SK-N-SH treated with all-trans-retinoic acid at 6 μM for 48 hours (cell line): ENCODE measurements around the gene AP5Z1.
"Not testable (repeated sequence)": the region's sequence is repeated elsewhere in the genome, so short reads cannot be mapped to it uniquely, and the experiment has no call there.

Experiments
- ATAC-seq: fragments of 200-7000 bp; cut with Tn5 transposase; 3 replicates; pipeline ENCODE4 v1.9.1; 2020; ENCODE audit warnings: mild to moderate bottlenecking, moderate library complexity
- ARNTL ChIP-seq: fragments of 450-650 bp; formaldehyde crosslinking; IDR thresholded peaks from 2 replicates; pipeline ENCODE4 v1.5.0; 2020; ENCODE audit warnings: low read depth, mild to moderate bottlenecking, moderate library complexity, borderline replicate concordance
- BACH2 ChIP-seq: fragments of 250-450 bp; sonication (Bioruptor Pico); IDR thresholded peaks from 2 replicates; pipeline ENCODE4 v1.9.0; 2021; ENCODE audit warnings: mild to moderate bottlenecking, borderline replicate concordance
- CSDC2 ChIP-seq: fragments of 250-450 bp; sonication (Bioruptor Pico); IDR thresholded peaks from 2 replicates; pipeline ENCODE4 v1.5.0; 2020; ENCODE audit warnings: mild to moderate bottlenecking, moderate library complexity
- CSRNP3 ChIP-seq: fragments of 250-450 bp; sonication (Bioruptor Pico); IDR thresholded peaks from 2 replicates; pipeline ENCODE4 v1.5.1; 2021; ENCODE audit warnings: mild to moderate bottlenecking, moderate library complexity
- ESRRG ChIP-seq: fragments of 250-450 bp; sonication (Bioruptor Pico); IDR thresholded peaks from 2 replicates; pipeline ENCODE4 v1.6.1; 2021; ENCODE audit warnings: mild to moderate bottlenecking
- ISL1 ChIP-seq: fragments of 250-450 bp; sonication (Bioruptor Pico); IDR thresholded peaks from 2 replicates; pipeline ENCODE4 v2.1.2; 2022; ENCODE audit warnings: mild to moderate bottlenecking, moderate library complexity
- OSR1 ChIP-seq: fragments of 250-450 bp; sonication (Bioruptor Pico); IDR thresholded peaks from 2 replicates; pipeline ENCODE4 v1.8.0; 2022; ENCODE audit warnings: moderate library complexity, mild to moderate bottlenecking, inconsistent platforms
- POU6F1 ChIP-seq: fragments of 250-450 bp; sonication (Bioruptor Pico); IDR thresholded peaks from 2 replicates; pipeline ENCODE4 v1.8.0; 2021; ENCODE audit warnings: low read depth, mild to moderate bottlenecking, moderate library complexity, borderline replicate concordance
- RARB ChIP-seq: fragments of 250-450 bp; sonication (Bioruptor Pico); IDR thresholded peaks from 2 replicates; pipeline ENCODE4 v1.8.0; 2021; ENCODE audit warnings: mild to moderate bottlenecking, moderate library complexity
- SNAI2 ChIP-seq: fragments of 250-450 bp; sonication (Bioruptor Pico); IDR thresholded peaks from 2 replicates; pipeline ENCODE4 v1.5.0; 2020; ENCODE audit warnings: mild to moderate bottlenecking, moderate library complexity
- TCF4 ChIP-seq: fragments of 250-450 bp; sonication (Bioruptor Pico); IDR thresholded peaks from 2 replicates; pipeline ENCODE4 v1.8.0; 2021; ENCODE audit warnings: mild to moderate bottlenecking, moderate library complexity, borderline replicate concordance
- TOX ChIP-seq: fragments of 250-450 bp; sonication (Bioruptor Pico); IDR thresholded peaks from 2 replicates; pipeline ENCODE4 v1.8.0; 2021; ENCODE audit warnings: mild to moderate bottlenecking, moderate library complexity, borderline replicate concordance
- ZC3H10 ChIP-seq: fragments of 250-450 bp; sonication (Bioruptor Pico); IDR thresholded peaks from 2 replicates; pipeline ENCODE4 v1.5.1; 2021; ENCODE audit warnings: mild to moderate bottlenecking, moderate library complexity
- ZFP30 ChIP-seq: fragments of 450-650 bp; formaldehyde crosslinking; IDR thresholded peaks from 2 replicates; pipeline ENCODE4 v1.5.0; 2022; ENCODE audit warnings: mild to moderate bottlenecking, moderate library complexity
- ZNF70 ChIP-seq: fragments of 450-650 bp; formaldehyde crosslinking; IDR thresholded peaks from 2 replicates; pipeline ENCODE4 v1.5.0; 2020; ENCODE audit warnings: mild to moderate bottlenecking, moderate library complexity
- TF ChIP-seq, protein P1 (sequence below): fragments of 250-450 bp; sonication (Bioruptor Pico); IDR thresholded peaks from 2 replicates; pipeline ENCODE4 v1.8.0; 2020; ENCODE audit warnings: mild to moderate bottlenecking, moderate library complexity, borderline replicate concordance
- TF ChIP-seq, protein P2 (sequence below): fragments of 250-450 bp; sonication (Bioruptor Pico); IDR thresholded peaks from 2 replicates; pipeline ENCODE4 v1.5.0; 2020; ENCODE audit warnings: mild to moderate bottlenecking, moderate library complexity

Gene AP5Z1

DNA sequence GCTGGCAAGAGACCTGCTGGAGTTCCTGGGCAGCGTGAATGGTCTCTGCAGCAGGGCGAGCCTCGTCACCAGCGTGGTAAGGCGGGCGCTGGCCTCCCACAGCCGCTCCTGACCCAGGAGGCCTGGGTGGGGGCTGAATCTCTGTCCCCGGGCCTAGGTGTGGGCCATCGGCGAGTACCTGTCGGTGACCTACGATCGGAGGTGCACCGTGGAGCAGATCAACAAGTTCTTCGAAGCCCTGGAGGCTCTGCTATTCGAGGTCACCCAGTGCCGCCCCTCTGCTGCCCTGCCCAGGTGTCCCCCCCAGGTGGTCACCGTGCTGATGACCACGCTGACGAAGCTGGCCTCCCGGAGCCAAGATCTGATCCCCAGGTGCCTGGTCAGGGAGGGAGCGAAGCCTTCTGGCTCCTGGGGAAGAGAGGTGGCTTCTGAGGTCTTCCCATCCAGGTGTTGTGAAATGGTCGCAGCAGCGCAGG is 15.1 kb downstream of the AP5Z1 start (continued):
- TF ChIP-seq ZFP30 (no peak), BACH2 (CRISPR knock-in tag) (no peak), CSDC2 (no peak), ARNTL (CRISPR knock-in tag) (no peak)
- TF ChIP-seq, protein P1, sequence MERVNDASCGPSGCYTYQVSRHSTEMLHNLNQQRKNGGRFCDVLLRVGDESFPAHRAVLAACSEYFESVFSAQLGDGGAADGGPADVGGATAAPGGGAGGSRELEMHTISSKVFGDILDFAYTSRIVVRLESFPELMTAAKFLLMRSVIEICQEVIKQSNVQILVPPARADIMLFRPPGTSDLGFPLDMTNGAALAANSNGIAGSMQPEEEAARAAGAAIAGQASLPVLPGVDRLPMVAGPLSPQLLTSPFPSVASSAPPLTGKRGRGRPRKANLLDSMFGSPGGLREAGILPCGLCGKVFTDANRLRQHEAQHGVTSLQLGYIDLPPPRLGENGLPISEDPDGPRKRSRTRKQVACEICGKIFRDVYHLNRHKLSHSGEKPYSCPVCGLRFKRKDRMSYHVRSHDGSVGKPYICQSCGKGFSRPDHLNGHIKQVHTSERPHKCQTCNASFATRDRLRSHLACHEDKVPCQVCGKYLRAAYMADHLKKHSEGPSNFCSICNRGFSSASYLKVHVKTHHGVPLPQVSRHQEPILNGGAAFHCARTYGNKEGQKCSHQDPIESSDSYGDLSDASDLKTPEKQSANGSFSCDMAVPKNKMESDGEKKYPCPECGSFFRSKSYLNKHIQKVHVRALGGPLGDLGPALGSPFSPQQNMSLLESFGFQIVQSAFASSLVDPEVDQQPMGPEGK (CRISPR knock-in tag), result no peak
- TF ChIP-seq, all 23 proteins: peak for 0

DNA sequence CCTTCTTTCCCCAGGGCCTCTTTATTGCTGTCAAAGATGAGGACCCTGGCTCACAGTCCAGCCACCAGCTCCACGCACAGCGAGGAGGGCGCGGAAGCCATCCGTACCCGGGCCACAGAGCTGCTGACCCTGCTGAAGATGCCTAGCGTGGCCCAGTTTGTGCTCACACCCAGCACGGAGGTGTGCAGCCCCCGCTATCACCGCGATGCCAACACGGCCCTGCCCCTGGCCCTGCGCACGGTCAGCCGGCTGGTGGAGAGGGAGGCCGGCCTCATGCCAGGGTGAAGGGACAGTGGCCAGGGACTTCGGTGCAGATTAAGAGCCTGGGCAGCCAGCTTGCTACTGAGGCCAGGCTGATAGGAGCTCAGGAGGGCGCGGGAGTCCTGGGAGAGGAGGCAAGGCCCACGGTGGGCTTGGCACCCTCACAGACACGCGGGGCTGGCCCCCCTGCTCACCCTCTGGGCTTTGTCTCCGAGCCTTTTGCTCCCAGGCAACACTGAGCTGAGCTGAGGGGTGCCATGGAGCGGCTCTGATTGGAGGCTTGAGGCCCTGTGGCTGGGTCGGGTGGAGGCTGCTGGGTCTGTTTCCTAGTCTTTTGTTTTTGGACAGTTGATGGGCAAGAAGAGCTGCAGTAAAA is 15.8 kb downstream of the AP5Z1 start:
- no peak for ATAC-seq

GRCh38 chr7:4791738-4792536 is 16.5 kb downstream of the AP5Z1 start:
- ATAC-seq, result peak; percentile 47
- no peak for TF ChIP-seq TOX (CRISPR knock-in tag)
- no peak for TF ChIP-seq RARB (CRISPR knock-in tag)

More for the DNA sequence above, 15.8 kb downstream of the AP5Z1 start:
- TF ChIP-seq, protein P2, sequence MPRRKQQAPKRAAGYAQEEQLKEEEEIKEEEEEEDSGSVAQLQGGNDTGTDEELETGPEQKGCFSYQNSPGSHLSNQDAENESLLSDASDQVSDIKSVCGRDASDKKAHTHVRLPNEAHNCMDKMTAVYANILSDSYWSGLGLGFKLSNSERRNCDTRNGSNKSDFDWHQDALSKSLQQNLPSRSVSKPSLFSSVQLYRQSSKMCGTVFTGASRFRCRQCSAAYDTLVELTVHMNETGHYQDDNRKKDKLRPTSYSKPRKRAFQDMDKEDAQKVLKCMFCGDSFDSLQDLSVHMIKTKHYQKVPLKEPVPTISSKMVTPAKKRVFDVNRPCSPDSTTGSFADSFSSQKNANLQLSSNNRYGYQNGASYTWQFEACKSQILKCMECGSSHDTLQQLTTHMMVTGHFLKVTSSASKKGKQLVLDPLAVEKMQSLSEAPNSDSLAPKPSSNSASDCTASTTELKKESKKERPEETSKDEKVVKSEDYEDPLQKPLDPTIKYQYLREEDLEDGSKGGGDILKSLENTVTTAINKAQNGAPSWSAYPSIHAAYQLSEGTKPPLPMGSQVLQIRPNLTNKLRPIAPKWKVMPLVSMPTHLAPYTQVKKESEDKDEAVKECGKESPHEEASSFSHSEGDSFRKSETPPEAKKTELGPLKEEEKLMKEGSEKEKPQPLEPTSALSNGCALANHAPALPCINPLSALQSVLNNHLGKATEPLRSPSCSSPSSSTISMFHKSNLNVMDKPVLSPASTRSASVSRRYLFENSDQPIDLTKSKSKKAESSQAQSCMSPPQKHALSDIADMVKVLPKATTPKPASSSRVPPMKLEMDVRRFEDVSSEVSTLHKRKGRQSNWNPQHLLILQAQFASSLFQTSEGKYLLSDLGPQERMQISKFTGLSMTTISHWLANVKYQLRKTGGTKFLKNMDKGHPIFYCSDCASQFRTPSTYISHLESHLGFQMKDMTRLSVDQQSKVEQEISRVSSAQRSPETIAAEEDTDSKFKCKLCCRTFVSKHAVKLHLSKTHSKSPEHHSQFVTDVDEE (CRISPR knock-in tag), result no peak
- TF ChIP-seq OSR1 (CRISPR knock-in tag) (no peak), CSRNP3 (CRISPR knock-in tag) (no peak), POU6F1 (CRISPR knock-in tag) (no peak), TCF4 (CRISPR knock-in tag) (no peak), RARB (CRISPR knock-in tag) (no peak), ZNF70 (CRISPR knock-in tag) (no peak), ZC3H10 (CRISPR knock-in tag) (no peak), SNAI2 (no peak), TOX (CRISPR knock-in tag) (no peak)
- TF ChIP-seq, all 23 proteins: peak for 0

GRCh38 chr7:4792537-4793126 is 17.2 kb downstream of the AP5Z1 start:
- peak; percentile 1; the same call in 1 of the 3 replicates for ATAC-seq
- no peak for TF ChIP-seq POU6F1 (CRISPR knock-in tag)
- no peak for TF ChIP-seq CSRNP3 (CRISPR knock-in tag)
- TF ChIP-seq ESRRG (CRISPR knock-in tag), result no peak
- TF ChIP-seq SNAI2, result no peak
- no peak for TF ChIP-seq ZC3H10 (CRISPR knock-in tag)
- TF ChIP-seq ISL1 (CRISPR knock-in tag), result no peak

DNA sequence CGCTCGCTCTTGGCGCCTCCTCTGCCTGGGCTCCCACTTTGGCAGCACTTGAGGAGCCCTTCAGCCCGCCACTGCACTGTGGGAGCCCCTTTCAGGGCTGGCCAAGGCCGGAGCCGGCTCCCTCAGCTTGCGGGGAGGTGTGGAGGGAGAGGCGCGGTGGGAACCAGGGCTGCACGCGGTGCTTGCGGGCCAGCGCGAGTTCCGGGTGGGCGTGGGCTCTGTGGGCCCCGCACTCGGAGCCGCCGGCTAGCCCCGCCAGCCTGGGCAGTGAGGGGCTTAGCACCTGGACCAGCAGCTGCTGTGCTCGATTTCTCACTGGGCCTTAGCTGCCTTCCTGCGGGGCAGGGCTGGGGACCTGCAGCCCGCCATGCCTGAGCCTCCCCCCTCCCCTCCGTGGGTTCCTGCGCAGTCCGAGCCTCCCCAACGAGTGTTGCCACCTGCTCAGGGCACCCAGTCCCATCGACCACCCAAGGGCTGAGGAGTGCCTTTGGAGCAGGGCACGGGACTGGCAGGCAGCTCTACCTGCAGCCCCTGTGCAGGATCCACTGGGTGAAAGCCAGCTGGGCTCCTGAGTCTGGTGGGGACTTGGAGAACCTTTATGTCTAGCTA is 18.1 kb downstream of the AP5Z1 start:
- ATAC-seq, result not testable (repeated sequence)

GRCh38 chr7:4794171-4794570 is 18.7 kb downstream of the AP5Z1 start:
- ATAC-seq, result not testable (repeated sequence)
